VCaP (cell line): ENCODE measurements around the gene MSRB3.
"Not testable (repeated sequence)": the region's sequence is repeated elsewhere in the genome, so short reads cannot be mapped to it uniquely, and the experiment has no call there.

ENCODE experiments used
- H3K27ac ChIP-seq: fragments of 450-650 bp; 2 replicates; pipeline ENCODE4 v1.5.1; 2017
- CTCF ChIP-seq: fragments of 450-650 bp; conservative IDR thresholded peaks from 2 replicates; pipeline ENCODE4 v1.5.1; 2017; ENCODE audit warnings: mild to moderate bottlenecking, moderate library complexity

MSRB3 gene

GRCh38 chr12:65465766-65466547 is 187.5 kb downstream of the MSRB3 start:
- no peak overlapping the region for H3K27ac ChIP-seq
- TF ChIP-seq CTCF: no peak

GRCh38 chr12:65466911-65467310 is 188.4 kb downstream of the MSRB3 start:
- TF ChIP-seq CTCF: no peak
- H3K27ac ChIP-seq: no peak overlapping the region

GRCh38 chr12:65470256-65470655 is 191.8 kb downstream of the MSRB3 start:
- H3K27ac ChIP-seq: no peak overlapping the region
- TF ChIP-seq CTCF: no peak

GRCh38 chr12:65472079-65472478 is 193.6 kb downstream of the MSRB3 start:
- H3K27ac ChIP-seq: no peak overlapping the region
- TF ChIP-seq CTCF: no peak

- no peak for TF ChIP-seq CTCF
Measured at GRCh38 chr12:65474831-65475230, 196.3 kb downstream of the MSRB3 start.

GRCh38 chr12:65477721-65478120 is 199.2 kb downstream of the MSRB3 start:
- H3K27ac ChIP-seq: no peak overlapping the region
- no peak for TF ChIP-seq CTCF

More at GRCh38 chr12:65474831-65475230, 196.3 kb downstream of the MSRB3 start:
- no peak overlapping the region for H3K27ac ChIP-seq

- not testable (repeated sequence) for H3K27ac ChIP-seq
Measured at GRCh38 chr12:65483891-65484516, 205.5 kb downstream of the MSRB3 start.

- TF ChIP-seq CTCF: no peak
- H3K27ac ChIP-seq: no peak overlapping the region
Measured at GRCh38 chr12:65488197-65488596, 209.7 kb downstream of the MSRB3 start.
